Central memory CD4-positive, alpha-beta T cell (primary cell): ENCODE measurements around the gene SMTNL1.
A peak's percentile ranks its signal among the peaks of the same experiment; 100 is the strongest.

Experiments used
- DNase-seq: peaks from one replicate; pipeline ENCODE4 v3.0.0; 2022

SMTNL1 gene

DNA sequence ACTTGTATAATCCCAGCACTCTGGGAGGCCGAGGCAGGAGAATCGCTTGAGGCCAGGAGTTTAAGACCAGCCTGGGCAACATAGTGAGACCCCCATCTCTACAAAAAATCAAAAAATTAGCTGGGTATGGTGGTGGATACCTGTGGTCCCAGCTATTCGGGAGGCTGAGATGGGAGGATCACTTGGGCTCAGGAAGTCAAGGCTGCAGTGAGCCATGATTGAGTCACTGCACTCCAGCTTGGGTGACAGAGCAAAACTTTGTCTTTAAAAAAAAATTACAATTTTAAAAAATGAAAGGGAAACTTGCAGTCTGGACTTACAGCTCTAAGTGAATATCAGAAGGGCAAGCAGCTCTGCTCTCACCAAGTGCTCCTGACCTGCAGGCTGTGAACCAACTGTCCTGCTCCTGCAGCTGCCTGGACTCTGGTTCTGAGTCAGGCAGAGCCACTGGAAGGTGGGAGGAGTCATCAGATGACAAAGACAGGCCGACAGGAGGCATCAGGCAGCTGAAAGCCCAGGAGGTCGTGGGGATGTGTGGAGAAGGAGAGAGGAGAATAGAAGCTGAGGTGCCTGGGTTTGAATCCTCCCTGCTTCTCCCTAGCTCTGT, 9.6 kb downstream of the SMTNL1 start:
- DNase-seq = no peak

DNA sequence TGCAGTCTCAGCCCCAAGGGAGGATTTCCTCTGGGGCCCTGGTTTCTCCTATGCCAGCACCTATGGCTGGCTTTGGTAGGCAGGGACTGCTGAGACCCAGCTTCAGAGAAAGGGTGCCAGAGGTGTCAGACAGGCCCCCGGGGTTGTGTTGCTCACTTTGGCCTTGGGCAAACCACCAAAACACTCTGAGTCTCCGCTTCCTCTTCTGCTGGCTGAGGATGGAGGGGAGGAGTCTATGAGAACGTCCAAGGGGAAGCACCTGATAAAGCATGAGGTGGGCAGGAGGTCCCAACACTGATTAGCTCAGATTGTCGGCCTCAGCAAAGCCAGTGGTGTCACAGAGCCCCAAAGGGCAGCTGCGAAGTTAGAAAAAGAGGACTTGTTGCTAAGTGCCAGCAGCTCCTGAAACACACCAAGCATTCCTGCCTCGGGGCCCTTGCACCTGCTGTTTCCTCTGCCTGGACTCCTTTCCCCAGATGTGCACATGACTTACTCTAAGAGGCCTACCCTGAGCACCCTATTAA, 10.5 kb downstream of the SMTNL1 start:
- no peak for DNase-seq

DNA sequence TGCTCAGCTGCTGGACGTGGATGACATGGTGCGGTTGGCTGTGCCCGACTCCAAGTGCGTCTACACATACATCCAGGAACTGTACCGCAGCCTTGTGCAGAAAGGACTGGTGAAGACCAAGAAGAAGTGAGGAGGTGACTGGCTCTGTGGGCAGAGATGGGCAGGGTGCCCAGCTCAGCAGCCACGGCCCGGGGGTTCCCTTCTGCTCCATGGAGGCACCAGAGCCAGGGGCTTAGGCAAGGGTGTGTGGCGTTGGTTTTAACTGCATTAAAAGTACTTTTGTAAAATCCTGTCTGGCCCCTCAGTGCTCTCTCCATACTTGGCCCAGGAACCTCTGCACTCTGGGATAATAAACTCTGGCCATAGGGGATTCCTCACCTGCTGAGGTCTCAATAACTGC, 12.6 kb downstream of the SMTNL1 start:
- DNase-seq = no peak

DNA sequence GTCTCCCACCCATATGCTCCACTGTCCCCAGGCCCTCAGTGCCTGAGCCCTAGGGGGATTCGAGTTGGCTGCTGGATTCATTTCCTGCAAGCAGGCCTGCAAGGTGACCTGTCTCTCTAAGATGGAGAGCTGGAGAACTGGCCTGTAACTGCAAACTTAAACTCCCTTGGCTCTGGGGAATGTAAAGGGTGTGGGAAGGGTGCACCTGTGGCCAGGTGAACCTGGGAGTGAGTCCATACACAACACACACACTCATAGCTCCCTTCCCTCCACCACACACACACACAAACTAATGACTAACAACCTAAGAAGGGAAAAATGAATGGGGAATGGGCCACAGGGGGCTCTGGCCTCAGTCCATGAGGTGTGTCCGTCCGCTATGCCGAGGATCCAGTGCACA, 14.5 kb downstream of the SMTNL1 start:
- no peak for DNase-seq

GRCh38 chr11:57552479-57552878, 15.1 kb downstream of the SMTNL1 start:
- no peak for DNase-seq

DNA sequence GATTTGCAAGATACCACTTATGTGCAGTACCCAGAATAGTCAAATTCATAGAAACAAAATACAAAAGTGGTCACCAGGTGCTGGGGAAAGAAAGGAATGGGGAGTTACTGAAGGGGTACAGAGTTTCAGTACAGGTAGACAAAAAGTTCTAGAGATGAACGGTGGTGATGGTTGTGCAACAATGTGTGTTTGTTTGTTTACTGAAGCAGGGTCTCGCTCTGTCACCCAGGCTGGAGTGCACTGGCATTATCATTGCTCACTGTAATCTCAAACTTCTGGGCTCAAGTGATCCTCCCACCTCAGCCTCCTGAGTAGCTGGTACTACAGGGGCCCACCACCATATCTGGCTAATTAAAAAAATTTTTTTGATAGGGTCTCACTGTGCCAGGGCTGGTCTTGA, 18.0 kb downstream of the SMTNL1 start:
- DNase-seq = no peak

DNA sequence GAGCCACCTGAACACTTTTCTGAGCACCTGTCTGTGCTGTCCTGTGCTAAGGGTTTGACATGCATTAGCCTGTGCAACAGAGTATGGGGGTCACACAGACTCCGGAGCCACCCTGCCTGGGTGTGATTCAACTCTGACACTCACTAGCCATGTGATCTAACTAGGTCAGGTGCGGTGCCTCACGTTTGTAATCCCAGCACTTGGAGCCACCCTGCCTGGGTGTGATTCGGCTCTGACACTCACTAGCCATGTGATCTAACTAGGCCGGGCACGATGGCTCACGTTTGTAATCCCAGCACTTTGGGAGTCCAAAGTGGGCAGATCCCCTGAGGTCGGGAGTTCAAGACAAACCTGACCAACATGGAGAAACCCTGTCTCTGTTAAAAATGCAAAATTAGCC, 18.6 kb downstream of the SMTNL1 start:
- no peak for DNase-seq

DNA sequence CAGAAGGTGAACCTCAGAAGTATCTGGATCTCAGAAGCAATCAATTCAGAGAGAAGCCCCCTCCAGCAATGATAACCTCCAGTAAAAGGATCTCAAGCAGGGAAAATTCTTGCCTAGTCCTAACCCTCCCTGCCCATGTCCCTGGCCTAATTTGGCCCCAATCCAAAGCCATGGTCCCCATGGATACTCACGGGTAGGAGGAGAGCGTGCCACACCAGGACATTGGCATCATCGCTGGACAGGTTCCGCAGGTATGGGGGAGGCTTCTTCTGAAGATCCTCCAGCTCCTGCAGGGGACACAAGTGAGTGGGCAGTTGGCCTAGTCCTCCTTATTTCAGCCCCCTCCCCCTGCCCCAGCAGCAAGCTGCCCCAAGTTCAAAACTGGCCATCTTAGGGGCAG, 22.8 kb downstream of the SMTNL1 start:
- DNase-seq = no peak

DNA sequence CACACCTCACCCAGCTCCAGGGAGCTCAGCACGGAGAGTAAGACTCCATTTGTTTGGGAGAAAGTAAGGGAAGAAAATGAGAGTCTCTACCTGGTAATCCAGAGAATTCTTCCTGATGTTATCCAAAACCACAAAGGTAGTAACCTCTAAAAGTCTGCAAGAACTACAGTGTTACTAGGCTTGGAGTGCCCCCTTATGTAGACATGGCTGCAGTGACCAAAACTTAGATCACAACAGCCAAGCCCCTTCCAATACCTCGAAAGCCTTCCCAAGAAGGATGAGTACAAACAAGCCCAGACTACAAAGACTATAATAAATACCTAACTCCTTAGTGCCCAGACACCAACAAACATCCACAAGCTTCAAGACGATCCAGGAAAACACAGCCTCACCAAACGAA, 25.2 kb downstream of the SMTNL1 start:
- DNase-seq = no peak

GRCh38 chr11:57566005-57566904, 28.9 kb downstream of the SMTNL1 start:
- DNase-seq = peak; percentile 54

- peak; percentile 44 for DNase-seq
Measured at GRCh38 chr11:57566905-57567514, 29.6 kb downstream of the SMTNL1 start.

DNA sequence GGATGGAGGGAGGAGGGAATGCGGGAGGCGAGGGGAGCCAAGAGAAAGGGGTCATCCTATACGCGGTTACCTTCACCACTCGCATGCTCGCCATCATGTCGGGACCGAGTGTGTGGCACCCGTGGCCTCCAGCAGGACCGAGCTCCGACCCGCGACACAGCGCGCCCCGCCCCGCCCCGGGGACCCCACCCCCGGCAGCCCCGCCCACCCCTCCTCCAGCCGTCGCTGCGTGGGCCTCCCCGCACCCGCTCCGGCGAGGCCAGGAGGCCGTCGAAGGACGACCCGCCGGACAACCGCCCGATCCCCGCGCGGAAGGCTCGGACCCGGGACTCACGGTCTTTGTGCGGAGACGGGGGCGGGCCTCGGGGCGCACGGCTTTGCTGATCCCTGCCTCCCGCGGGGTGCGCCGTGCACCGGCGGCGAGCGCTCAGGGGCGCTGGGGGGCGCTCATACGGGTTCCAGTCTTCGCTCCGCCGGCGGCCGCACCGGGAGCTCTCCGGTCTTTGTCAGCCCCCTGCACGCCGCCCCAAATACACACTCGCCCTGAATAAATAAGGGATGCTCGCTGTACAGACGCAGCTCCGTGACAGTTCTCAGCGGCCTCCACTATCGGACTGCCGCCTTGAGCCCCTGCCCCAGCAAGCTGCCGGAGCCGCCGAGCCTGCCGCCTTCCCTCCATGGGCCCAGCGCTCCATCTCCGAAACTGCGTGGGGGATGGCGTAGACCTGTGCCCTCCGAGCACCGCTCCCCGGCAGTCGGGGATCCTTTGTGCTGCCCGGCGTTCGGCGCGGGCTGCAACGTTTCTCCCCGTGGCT, 30.3 kb downstream of the SMTNL1 start, which contains the start of gene UBE2L6:
TSS of gene UBE2L6 (minus strand) at position 158 of the 815 bp plus-strand sequence. CDS start at position 97, 61 bp downstream.
- DNase-seq = peak; percentile 61

GRCh38 chr11:57568330-57568766, 31.0 kb downstream of the SMTNL1 start:
- DNase-seq = peak; percentile 84

- DNase-seq = no peak
Measured at GRCh38 chr11:57571606-57572005, 34.2 kb downstream of the SMTNL1 start.

- DNase-seq = no peak
Measured at GRCh38 chr11:57574061-57574460, 36.7 kb downstream of the SMTNL1 start.

- no peak for DNase-seq
Measured at GRCh38 chr11:57584341-57584740, 46.9 kb downstream of the SMTNL1 start.

DNA sequence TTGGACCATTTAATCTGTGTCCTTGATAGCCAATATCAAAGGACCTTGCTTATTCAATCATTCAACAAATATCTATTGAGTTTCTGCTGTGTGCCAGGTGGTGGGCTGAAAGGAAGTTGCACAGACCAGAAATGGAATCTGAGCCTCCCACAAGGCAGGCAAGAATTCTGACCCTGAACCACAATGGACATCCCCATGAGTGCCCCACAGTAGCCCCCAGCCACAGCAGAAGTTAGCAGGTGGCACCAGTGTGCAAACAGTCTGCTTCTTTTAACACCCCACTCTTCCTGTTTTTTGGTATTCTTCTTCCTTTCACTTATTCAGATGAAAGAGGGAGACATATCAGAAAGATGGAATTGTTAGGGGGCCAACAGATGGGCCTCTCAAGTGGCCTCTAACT, 47.9 kb downstream of the SMTNL1 start:
- DNase-seq = no peak

- DNase-seq = no peak
Measured at GRCh38 chr11:57586711-57587245, 49.4 kb downstream of the SMTNL1 start.

DNA sequence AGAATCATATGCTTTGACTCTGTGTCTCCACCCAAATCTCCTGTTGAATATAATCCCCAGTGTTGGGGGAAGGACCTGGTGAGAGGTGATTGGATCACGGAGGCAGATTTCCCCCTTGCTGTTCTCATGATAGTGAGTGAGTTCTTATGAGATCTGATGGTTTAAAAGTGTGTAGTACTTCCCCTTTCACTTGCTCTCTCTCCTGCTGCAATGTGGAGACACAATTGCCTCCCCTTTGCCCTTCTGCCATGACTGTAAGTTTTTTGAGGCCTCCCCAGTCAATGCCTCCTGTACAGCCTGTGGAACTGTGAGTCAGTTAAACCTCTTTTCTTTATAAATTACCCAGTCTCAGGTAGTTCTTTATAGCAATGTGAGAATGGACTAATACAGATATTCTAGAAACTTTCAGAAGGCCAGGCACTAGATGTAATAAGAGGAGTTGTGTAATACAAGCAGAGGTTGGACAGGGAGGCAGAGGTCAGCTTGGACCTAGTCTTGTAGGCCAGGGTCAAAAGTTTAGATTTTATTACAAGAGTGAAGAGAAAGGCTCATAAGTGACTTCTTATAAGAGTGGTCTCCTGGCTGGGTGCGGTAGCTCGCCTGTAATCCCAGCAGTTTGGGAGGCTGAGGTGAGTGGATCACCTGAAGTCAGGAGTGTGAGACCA, 50.8 kb downstream of the SMTNL1 start:
- no peak for DNase-seq

DNA sequence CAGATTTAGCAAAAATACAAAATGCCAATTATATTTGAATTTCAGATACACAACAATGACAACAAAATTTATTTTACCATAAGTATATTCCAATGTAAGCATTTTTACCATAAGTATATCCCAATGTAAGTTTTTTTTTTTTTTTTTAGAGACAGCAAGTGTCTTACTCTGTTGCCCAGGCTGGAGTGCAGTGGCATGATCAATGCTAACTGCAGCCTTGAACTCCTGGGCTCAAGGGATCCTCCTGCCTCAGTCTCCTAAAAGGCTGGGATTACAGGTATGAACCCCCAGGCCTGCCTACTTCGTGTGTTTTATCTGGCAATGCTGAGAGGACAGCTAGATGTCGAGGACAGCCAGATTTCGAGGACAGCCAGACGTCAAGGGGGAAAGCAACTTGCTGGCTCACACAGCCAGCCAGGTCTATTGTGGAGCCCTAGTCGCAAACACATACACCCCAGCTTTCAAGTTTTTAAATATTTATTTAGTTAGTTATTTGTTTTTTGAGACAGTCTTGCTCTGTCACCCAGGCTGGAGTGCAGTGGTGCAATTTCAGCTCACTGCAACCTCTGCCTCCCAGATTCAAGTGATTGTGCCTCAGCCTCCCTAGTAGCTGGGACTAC, 59.0 kb downstream of the SMTNL1 start:
- DNase-seq = no peak

- DNase-seq = no peak
Measured at GRCh38 chr11:57597461-57597915, 60.1 kb downstream of the SMTNL1 start, which contains the start of gene SERPING1. Gene SERPING1, plus strand, starts transcription at chr11:57597685. Its CDS starts 586 bp downstream, at chr11:57598271.
